Measurements from ENCODE around the gene KIAA1328.

The KIAA1328 gene

GRCh38 chr18:36887864-36888263 lies 58.9 kb downstream of the KIAA1328 start:
- TF ChIP-seq, protein P1, sequence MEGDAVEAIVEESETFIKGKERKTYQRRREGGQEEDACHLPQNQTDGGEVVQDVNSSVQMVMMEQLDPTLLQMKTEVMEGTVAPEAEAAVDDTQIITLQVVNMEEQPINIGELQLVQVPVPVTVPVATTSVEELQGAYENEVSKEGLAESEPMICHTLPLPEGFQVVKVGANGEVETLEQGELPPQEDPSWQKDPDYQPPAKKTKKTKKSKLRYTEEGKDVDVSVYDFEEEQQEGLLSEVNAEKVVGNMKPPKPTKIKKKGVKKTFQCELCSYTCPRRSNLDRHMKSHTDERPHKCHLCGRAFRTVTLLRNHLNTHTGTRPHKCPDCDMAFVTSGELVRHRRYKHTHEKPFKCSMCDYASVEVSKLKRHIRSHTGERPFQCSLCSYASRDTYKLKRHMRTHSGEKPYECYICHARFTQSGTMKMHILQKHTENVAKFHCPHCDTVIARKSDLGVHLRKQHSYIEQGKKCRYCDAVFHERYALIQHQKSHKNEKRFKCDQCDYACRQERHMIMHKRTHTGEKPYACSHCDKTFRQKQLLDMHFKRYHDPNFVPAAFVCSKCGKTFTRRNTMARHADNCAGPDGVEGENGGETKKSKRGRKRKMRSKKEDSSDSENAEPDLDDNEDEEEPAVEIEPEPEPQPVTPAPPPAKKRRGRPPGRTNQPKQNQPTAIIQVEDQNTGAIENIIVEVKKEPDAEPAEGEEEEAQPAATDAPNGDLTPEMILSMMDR (conservative IDR thresholded peaks at IDR 0.05), result no peak
- no peak for TF ChIP-seq ZFX (IDR thresholded peaks at IDR 0.05)
- no peak overlapping the region for H3K27ac ChIP-seq

DNA sequence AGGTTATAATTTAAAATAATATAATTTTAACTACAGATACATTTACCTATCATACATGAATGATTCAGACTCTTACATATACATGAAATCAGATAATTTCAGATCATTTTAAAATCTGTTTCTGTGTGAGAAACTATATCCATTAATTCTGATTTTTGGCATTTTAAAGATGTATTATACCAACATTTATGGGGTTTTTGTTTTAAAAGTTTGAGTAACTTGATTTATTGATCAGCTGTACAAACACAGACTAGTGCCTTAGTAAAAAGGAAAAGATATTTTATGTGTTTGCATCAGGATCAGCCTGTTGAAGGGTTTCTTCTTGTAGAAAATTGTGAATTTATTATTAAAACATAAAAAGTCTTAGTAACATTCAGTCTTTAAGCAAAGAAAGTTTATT lies 59.9 kb downstream of the KIAA1328 start:
- no peak for TF ChIP-seq ZFX (IDR thresholded peaks at IDR 0.05)
- TF ChIP-seq, protein P1 (conservative IDR thresholded peaks at IDR 0.05), result no peak
- H3K27ac ChIP-seq, result no peak overlapping the region

- TF ChIP-seq, protein P1 (conservative IDR thresholded peaks at IDR 0.05), result no peak
- H3K27ac ChIP-seq, result no peak overlapping the region
Measured at GRCh38 chr18:36889321-36889720, 60.4 kb downstream of the KIAA1328 start.

DNA sequence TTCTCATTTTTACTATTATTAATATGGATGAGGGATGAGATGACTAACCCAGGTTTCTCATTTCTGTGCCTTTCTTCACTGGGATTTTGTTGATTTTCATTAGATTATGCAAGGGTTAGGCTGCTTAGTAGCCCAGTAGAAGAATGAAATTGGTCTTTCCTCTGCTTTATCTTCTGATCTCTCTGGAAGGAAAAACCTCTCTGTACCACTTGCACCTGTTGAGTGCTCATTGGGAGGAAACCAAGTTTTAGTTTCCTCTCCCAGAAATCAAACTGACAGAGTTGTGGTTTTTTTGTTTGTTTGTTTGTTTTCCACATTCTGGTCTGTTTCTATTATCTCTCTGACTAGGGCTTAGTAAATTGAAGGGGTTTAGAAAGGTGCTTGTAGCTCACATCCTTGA lies 60.8 kb downstream of the KIAA1328 start:
- no peak overlapping the region for H3K27ac ChIP-seq
- TF ChIP-seq, protein P1 (conservative IDR thresholded peaks at IDR 0.05), result no peak
- no peak for TF ChIP-seq ZFX (IDR thresholded peaks at IDR 0.05)

DNA sequence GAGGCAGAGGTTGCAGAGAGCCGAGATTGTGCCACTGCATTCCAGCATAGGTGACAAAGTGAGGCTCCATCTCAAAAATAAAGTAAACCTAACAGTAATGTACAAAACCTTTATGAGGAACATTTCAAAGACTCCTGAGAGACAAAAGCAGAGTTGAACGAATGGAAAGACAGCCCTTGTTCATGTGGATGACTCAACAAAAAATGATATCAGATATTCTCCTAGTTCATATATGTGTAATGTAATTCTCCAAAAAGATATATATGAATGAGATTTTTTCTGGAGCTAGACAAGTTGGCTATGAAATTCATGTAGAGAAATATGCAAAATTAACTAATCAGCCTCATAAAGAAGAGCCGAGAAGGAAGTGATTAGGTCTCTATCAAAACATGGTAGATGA lies 61.7 kb downstream of the KIAA1328 start:
- TF ChIP-seq ZFX (IDR thresholded peaks at IDR 0.05), result no peak
- TF ChIP-seq, protein P1 (conservative IDR thresholded peaks at IDR 0.05), result no peak
- H3K27ac ChIP-seq, result no peak overlapping the region

GRCh38 chr18:36893227-36893626 lies 64.3 kb downstream of the KIAA1328 start:
- H3K27ac ChIP-seq, result no peak overlapping the region
- TF ChIP-seq, protein P1 (conservative IDR thresholded peaks at IDR 0.05), result no peak
- TF ChIP-seq ZFX (IDR thresholded peaks at IDR 0.05), result no peak

DNA sequence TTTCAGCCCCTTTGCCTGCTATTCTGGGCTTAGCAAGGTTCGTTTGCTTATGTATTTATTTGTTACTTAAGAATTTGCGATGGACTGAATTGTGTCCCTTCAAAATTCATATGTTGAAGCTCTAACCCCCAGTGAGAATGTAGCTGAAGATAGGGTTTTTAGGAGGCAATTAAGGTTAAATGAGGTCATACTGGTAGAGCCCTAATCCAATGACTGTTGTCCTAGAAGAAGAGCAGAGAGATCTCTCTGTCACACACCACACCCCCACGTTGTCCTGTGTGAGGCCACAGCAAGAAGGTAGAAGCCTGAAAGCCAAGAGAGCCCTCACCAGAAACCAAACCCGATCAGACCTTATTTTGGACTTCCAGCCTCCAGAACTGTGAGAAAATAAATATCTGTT lies 66.7 kb downstream of the KIAA1328 start:
- no peak for TF ChIP-seq ZFX (IDR thresholded peaks at IDR 0.05)
- TF ChIP-seq, protein P1 (conservative IDR thresholded peaks at IDR 0.05), result no peak
- no peak overlapping the region for H3K27ac ChIP-seq

All from C4-2B (cell line).